ENCODE data around the gene KIF5A. TPM values are rescaled to one million over a fixed set of nuclear protein-coding genes. Genes with fewer than 3 reads are reported as not detected.

The KIF5A gene
- total RNA-seq, 1 experiment from 2014 or later, result 3.0 TPM

DNA sequence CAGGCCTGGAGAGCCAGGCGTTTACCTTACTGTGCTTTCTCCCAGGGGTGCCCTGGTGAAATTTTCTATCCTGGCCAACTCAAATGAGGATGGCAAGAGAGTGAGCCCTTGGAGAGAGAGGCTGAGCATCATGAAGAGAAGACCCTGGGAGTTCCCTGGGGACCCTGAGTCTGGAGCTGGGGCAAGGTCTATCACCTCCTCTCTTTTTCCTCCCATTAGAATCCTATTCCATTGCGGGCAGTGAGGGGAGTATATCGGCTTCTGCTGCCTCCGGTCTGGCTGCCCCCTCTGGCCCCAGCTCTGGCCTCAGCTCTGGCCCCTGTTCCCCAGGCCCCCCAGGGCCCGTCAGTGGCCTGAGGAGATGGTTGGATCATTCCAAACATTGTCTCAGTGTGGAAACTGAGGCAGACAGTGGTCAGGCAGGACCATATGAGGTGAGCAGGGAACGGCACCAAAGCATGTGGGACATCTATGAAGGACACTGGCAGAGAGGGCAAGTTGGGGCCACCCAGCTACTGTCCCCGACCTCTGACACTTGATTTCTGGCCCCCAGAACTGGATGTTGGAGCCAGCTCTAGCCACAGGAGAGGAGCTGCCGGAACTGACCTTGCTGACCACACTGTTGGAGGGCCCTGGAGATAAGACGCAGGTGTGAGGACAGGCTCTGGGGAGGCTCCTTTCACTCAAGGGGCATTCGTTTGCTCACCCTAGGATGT lies 63.0 kb downstream of the KIF5A start:
- no peak overlapping the region for H3K4me3 ChIP-seq (ENCODE audit: low read depth in 2 of 2, low read length in 2 of 2)
- no peak for ATAC-seq
- POLR2A ChIA-PET, result no interaction called here

DNA sequence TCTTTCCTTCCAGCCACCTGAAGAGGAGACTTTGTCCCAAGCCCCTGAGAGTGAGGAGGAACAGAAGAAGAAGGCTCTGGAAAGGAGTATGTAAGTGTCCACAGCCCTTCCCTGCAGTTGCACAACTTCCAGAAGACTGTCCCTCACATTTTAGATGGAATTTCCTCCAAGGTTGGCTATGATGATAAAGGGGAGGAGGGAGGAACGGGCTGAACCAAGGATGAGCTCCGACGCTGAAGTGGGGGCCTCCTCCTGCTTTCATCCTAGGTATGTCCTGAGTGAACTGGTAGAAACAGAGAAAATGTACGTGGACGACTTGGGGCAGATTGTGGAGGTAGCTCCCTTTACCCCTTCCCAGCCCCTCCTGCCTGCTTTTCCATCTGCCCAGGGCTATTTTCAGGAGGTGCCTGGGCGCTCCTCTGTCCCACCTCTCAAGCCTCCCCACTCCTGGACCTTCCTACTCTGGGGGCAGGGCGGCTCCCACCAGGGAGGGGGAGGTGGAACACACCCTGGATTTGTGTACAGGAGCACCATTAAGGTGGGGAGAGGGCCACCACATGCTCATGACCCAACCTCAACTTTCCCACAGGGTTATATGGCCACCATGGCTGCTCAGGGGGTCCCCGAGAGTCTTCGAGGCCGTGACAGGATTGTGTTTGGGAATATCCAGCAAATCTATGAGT lies 63.7 kb downstream of the KIF5A start:
- Histone ChIP-seq H3K9me3 (ENCODE audit: control insufficient read depth, insufficient read depth, low read depth, low read length) (no peaks in the 10 kb centered on the region), H3K4me1 (ENCODE audit: control insufficient read depth, insufficient read depth, low read length) (peaks cover 8% of the 10 kb centered on the region; the same call in 1 of the 2 replicates), H3K27ac (ENCODE audit: low read length) (no peak overlapping the region), H3K27me3 (ENCODE audit: control insufficient read depth, insufficient read depth, low read length) (no peaks in the 10 kb centered on the region), H3K4me3 (ENCODE audit: low read depth in 2 of 2, low read length in 2 of 2) (no peak overlapping the region), H3K36me3 (ENCODE audit: control insufficient read depth, insufficient read depth, low read length) (no peaks in the 10 kb centered on the region)
- no peak for ATAC-seq
- ChIA-PET POLR2A (no interaction called here), CTCF (no interaction called here)
- intact Hi-C loops (cut with micrococcal nuclease; ENCODE audit: unreplicated experiment), result no loop called here
- in situ Hi-C loops (cut with HindIII; ENCODE audit: low pct_unique_long_range_greater_than_20kb, low sequenced_read_pairs), result no loop called here
- DNase-seq (ENCODE audit: low read depth, low spot score), result no peak
- TF ChIP-seq SIN3A (IDR thresholded peaks at IDR 0.05; ENCODE audit: borderline replicate concordance, insufficient read depth, low read depth, low read length) (no peak), POLR2AphosphoS5 (IDR thresholded peaks at IDR 0.05; ENCODE audit: low read depth, low read length) (no peak), TCF7L2 (IDR thresholded peaks at IDR 0.05; ENCODE audit: low read depth, low read length) (no peak)
- TF ChIP-seq, protein P1, sequence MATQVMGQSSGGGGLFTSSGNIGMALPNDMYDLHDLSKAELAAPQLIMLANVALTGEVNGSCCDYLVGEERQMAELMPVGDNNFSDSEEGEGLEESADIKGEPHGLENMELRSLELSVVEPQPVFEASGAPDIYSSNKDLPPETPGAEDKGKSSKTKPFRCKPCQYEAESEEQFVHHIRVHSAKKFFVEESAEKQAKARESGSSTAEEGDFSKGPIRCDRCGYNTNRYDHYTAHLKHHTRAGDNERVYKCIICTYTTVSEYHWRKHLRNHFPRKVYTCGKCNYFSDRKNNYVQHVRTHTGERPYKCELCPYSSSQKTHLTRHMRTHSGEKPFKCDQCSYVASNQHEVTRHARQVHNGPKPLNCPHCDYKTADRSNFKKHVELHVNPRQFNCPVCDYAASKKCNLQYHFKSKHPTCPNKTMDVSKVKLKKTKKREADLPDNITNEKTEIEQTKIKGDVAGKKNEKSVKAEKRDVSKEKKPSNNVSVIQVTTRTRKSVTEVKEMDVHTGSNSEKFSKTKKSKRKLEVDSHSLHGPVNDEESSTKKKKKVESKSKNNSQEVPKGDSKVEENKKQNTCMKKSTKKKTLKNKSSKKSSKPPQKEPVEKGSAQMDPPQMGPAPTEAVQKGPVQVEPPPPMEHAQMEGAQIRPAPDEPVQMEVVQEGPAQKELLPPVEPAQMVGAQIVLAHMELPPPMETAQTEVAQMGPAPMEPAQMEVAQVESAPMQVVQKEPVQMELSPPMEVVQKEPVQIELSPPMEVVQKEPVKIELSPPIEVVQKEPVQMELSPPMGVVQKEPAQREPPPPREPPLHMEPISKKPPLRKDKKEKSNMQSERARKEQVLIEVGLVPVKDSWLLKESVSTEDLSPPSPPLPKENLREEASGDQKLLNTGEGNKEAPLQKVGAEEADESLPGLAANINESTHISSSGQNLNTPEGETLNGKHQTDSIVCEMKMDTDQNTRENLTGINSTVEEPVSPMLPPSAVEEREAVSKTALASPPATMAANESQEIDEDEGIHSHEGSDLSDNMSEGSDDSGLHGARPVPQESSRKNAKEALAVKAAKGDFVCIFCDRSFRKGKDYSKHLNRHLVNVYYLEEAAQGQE (IDR thresholded peaks at IDR 0.05; ENCODE audit: insufficient read depth in 1 of 2, low read depth in 2 of 2, low read length in 1 of 2), result no peak
- TF ChIP-seq, protein P2, sequence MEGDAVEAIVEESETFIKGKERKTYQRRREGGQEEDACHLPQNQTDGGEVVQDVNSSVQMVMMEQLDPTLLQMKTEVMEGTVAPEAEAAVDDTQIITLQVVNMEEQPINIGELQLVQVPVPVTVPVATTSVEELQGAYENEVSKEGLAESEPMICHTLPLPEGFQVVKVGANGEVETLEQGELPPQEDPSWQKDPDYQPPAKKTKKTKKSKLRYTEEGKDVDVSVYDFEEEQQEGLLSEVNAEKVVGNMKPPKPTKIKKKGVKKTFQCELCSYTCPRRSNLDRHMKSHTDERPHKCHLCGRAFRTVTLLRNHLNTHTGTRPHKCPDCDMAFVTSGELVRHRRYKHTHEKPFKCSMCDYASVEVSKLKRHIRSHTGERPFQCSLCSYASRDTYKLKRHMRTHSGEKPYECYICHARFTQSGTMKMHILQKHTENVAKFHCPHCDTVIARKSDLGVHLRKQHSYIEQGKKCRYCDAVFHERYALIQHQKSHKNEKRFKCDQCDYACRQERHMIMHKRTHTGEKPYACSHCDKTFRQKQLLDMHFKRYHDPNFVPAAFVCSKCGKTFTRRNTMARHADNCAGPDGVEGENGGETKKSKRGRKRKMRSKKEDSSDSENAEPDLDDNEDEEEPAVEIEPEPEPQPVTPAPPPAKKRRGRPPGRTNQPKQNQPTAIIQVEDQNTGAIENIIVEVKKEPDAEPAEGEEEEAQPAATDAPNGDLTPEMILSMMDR (IDR thresholded peaks at IDR 0.05), result no peak
- BruUV-seq (replicated peaks), result no TSS peak

More for the DNA sequence above, 63.0 kb downstream of the KIF5A start:
- Histone ChIP-seq H3K27ac (ENCODE audit: low read length) (no peak overlapping the region), H3K36me3 (ENCODE audit: control insufficient read depth, insufficient read depth, low read length) (no peaks in the 10 kb centered on the region), H3K27me3 (ENCODE audit: control insufficient read depth, insufficient read depth, low read length) (no peaks in the 10 kb centered on the region), H3K9me3 (ENCODE audit: control insufficient read depth, insufficient read depth, low read depth, low read length) (no peaks in the 10 kb centered on the region), H3K4me1 (ENCODE audit: control insufficient read depth, insufficient read depth, low read length) (peaks cover 8% of the 10 kb centered on the region; the same call in 1 of the 2 replicates)
- no TSS peak for BruUV-seq (replicated peaks)
- intact Hi-C loops (cut with micrococcal nuclease; ENCODE audit: unreplicated experiment) (no loop called here), in situ Hi-C loops (cut with HindIII; ENCODE audit: low pct_unique_long_range_greater_than_20kb, low sequenced_read_pairs) (no loop called here)
- DNase-seq (ENCODE audit: low read depth, low spot score), result no peak
- TF ChIP-seq, protein P2 (IDR thresholded peaks at IDR 0.05), result no peak
- TF ChIP-seq TCF7L2 (IDR thresholded peaks at IDR 0.05; ENCODE audit: low read depth, low read length) (no peak), POLR2AphosphoS5 (IDR thresholded peaks at IDR 0.05; ENCODE audit: low read depth, low read length) (no peak), SIN3A (IDR thresholded peaks at IDR 0.05; ENCODE audit: borderline replicate concordance, insufficient read depth, low read depth, low read length) (no peak)
- TF ChIP-seq, protein P1 (IDR thresholded peaks at IDR 0.05; ENCODE audit: insufficient read depth in 1 of 2, low read depth in 2 of 2, low read length in 1 of 2), result no peak
- CTCF ChIA-PET, result no interaction called here
